ENCODE data around the gene TMEM258. TPM values are rescaled to one million over a fixed set of nuclear protein-coding genes. Genes with fewer than 3 reads are reported as not detected.

The TMEM258 gene
- total and polyA plus RNA-seq, 2 experiments from 2014 or later = 71.3 to 519 TPM

DNA sequence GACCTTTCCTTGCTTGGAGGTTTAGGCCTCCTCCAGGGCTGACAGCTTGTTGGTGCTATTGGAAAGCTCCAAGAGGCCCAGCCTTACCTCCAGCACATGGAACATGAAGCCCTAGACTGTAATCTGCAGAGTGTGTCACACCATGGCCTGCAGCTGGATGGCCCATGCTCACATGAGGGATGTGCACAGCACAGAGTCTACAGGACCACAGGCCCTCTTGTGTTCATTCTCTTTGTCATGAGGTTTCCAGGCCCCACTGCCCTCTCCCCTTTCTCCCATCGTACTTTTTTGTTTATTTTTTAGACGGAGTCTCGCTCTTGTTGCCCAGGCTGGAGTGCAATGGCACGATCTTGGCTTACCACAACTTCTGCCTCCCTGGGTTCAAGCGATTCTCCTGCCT, 14.4 kb upstream of the TMEM258 start (continued):
- TF ChIP-seq, protein P1, sequence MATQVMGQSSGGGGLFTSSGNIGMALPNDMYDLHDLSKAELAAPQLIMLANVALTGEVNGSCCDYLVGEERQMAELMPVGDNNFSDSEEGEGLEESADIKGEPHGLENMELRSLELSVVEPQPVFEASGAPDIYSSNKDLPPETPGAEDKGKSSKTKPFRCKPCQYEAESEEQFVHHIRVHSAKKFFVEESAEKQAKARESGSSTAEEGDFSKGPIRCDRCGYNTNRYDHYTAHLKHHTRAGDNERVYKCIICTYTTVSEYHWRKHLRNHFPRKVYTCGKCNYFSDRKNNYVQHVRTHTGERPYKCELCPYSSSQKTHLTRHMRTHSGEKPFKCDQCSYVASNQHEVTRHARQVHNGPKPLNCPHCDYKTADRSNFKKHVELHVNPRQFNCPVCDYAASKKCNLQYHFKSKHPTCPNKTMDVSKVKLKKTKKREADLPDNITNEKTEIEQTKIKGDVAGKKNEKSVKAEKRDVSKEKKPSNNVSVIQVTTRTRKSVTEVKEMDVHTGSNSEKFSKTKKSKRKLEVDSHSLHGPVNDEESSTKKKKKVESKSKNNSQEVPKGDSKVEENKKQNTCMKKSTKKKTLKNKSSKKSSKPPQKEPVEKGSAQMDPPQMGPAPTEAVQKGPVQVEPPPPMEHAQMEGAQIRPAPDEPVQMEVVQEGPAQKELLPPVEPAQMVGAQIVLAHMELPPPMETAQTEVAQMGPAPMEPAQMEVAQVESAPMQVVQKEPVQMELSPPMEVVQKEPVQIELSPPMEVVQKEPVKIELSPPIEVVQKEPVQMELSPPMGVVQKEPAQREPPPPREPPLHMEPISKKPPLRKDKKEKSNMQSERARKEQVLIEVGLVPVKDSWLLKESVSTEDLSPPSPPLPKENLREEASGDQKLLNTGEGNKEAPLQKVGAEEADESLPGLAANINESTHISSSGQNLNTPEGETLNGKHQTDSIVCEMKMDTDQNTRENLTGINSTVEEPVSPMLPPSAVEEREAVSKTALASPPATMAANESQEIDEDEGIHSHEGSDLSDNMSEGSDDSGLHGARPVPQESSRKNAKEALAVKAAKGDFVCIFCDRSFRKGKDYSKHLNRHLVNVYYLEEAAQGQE (IDR thresholded peaks at IDR 0.05; ENCODE audit: unreplicated experiment) = no peak
- TF ChIP-seq, protein P2, sequence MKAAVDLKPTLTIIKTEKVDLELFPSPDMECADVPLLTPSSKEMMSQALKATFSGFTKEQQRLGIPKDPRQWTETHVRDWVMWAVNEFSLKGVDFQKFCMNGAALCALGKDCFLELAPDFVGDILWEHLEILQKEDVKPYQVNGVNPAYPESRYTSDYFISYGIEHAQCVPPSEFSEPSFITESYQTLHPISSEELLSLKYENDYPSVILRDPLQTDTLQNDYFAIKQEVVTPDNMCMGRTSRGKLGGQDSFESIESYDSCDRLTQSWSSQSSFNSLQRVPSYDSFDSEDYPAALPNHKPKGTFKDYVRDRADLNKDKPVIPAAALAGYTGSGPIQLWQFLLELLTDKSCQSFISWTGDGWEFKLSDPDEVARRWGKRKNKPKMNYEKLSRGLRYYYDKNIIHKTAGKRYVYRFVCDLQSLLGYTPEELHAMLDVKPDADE (IDR thresholded peaks at IDR 0.05) = no peak
- TF ChIP-seq ZNF114 (CRISPR knock-in tag; IDR thresholded peaks at IDR 0.05) = no peak
- TF ChIP-seq POLR2AphosphoS5 (IDR thresholded peaks at IDR 0.05; ENCODE audit: low read depth) = no peak
- no peak for TF ChIP-seq CREB1 (CRISPR knock-in tag; IDR thresholded peaks at IDR 0.05; ENCODE audit: low read depth)
- TF ChIP-seq NANOG (IDR thresholded peaks at IDR 0.05; ENCODE audit: borderline replicate concordance) = no peak
- no peak for TF ChIP-seq EZH2 (IDR thresholded peaks at IDR 0.05; ENCODE audit: low read depth, unreplicated experiment)

DNA sequence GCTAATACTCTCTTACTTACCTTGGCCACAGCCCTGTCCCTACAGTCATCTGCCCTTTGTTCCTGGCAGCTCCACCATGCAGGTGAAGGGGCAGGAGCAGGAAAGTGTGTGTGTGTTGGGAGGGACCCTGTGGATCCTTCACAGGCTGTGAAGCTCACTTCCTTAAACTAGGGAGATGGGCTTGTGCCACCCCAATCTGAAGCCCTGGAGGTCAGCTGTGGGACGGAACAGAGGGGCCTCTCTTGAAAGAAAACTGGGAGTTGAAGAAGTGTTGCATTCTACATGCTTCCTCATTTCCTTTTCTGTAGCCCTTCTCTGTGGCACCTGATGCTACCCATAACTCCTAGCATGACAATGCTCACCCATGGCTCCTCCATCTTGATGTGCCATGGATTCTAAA, 12.7 kb upstream of the TMEM258 start:
- Histone ChIP-seq H3K79me2 (replicated peaks; ENCODE audit: insufficient read depth) (no peaks in the 10 kb centered on the region), H3K4me3 (no peak overlapping the region), H3K36me3 (ENCODE audit: insufficient read depth) (peaks cover 56% of the 10 kb centered on the region), H3K4me1 (ENCODE audit: insufficient read depth) (no peaks in the 10 kb centered on the region), H3K27me3 (ENCODE audit: insufficient read depth) (no peaks in the 10 kb centered on the region), H3K4me2 (no peak overlapping the region), H2AFZ (no peak overlapping the region), H4K20me1 (replicated peaks; ENCODE audit: insufficient read depth) (peaks cover 13% of the 10 kb centered on the region), H3F3A (replicated peaks; ENCODE audit: low read depth) (peaks cover 8% of the 10 kb centered on the region; the same call in 1 of the 2 replicates), H3K27ac (ENCODE audit: low read depth) (no peak overlapping the region), H3K9me2 (ENCODE audit: insufficient read depth) (no peaks in the 10 kb centered on the region)
- H3K4me1 Mint-ChIP-seq = no peaks in the 10 kb centered on the region
- no peak for DNase-seq (ENCODE audit: low spot score)
- no peak overlapping the region for H3K4me3 Mint-ChIP-seq
- no peak overlapping the region for H3K27ac Mint-ChIP-seq
- no peaks in the 10 kb centered on the region for H3K9me3 Mint-ChIP-seq
- peaks cover 87% of the 10 kb centered on the region for H3K36me3 Mint-ChIP-seq (ENCODE audit: low read depth)
- peaks cover 3% of the 10 kb centered on the region for H3K27me3 Mint-ChIP-seq (ENCODE audit: insufficient read depth, low read depth, poor library complexity)
- no peak for ATAC-seq
- TF ChIP-seq, protein P3, sequence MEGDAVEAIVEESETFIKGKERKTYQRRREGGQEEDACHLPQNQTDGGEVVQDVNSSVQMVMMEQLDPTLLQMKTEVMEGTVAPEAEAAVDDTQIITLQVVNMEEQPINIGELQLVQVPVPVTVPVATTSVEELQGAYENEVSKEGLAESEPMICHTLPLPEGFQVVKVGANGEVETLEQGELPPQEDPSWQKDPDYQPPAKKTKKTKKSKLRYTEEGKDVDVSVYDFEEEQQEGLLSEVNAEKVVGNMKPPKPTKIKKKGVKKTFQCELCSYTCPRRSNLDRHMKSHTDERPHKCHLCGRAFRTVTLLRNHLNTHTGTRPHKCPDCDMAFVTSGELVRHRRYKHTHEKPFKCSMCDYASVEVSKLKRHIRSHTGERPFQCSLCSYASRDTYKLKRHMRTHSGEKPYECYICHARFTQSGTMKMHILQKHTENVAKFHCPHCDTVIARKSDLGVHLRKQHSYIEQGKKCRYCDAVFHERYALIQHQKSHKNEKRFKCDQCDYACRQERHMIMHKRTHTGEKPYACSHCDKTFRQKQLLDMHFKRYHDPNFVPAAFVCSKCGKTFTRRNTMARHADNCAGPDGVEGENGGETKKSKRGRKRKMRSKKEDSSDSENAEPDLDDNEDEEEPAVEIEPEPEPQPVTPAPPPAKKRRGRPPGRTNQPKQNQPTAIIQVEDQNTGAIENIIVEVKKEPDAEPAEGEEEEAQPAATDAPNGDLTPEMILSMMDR (conservative IDR thresholded peaks at IDR 0.05; ENCODE audit: low read depth in 2 of 2) = no peak
- TF ChIP-seq EZH2phosphoT487 (IDR thresholded peaks at IDR 0.05; ENCODE audit: unreplicated experiment) = no peak
- TF ChIP-seq JUNB (IDR thresholded peaks at IDR 0.05; ENCODE audit: unreplicated experiment) = no peak
- TF ChIP-seq STAT1 (IDR thresholded peaks at IDR 0.05; ENCODE audit: unreplicated experiment) = no peak
- TF ChIP-seq, protein P1 (IDR thresholded peaks at IDR 0.05; ENCODE audit: unreplicated experiment) = no peak
- no peak for TF ChIP-seq CREB1 (CRISPR knock-in tag; IDR thresholded peaks at IDR 0.05; ENCODE audit: low read depth)
- no peak for TF ChIP-seq NANOG (IDR thresholded peaks at IDR 0.05; ENCODE audit: borderline replicate concordance)
- no peak for TF ChIP-seq EZH2 (IDR thresholded peaks at IDR 0.05; ENCODE audit: low read depth, unreplicated experiment)
- TF ChIP-seq ZNF331 (CRISPR knock-in tag; IDR thresholded peaks at IDR 0.05; ENCODE audit: low read depth) = no peak
- TF ChIP-seq, protein P2 (IDR thresholded peaks at IDR 0.05) = no peak
- no peak for TF ChIP-seq POLR2AphosphoS5 (IDR thresholded peaks at IDR 0.05; ENCODE audit: low read depth)

Measured in GM23338 (cell line).